NOMO-1 treated with DMSO at 0.1 percent for 48 hours (cell line): ENCODE measurements around the gene MAML1.
A peak's percentile ranks its signal among the peaks of the same experiment; 100 is the strongest.
"Not testable (repeated sequence)": the region's sequence is repeated elsewhere in the genome, so short reads cannot be mapped to it uniquely, and the experiment has no call there.

Source experiments
- DNase-seq: peaks from one replicate; lab custom pipeline; 2025; ENCODE audit not compliant: unreplicated experiment; lab: John Stamatoyannopoulos, UW

Gene MAML1, protein sequence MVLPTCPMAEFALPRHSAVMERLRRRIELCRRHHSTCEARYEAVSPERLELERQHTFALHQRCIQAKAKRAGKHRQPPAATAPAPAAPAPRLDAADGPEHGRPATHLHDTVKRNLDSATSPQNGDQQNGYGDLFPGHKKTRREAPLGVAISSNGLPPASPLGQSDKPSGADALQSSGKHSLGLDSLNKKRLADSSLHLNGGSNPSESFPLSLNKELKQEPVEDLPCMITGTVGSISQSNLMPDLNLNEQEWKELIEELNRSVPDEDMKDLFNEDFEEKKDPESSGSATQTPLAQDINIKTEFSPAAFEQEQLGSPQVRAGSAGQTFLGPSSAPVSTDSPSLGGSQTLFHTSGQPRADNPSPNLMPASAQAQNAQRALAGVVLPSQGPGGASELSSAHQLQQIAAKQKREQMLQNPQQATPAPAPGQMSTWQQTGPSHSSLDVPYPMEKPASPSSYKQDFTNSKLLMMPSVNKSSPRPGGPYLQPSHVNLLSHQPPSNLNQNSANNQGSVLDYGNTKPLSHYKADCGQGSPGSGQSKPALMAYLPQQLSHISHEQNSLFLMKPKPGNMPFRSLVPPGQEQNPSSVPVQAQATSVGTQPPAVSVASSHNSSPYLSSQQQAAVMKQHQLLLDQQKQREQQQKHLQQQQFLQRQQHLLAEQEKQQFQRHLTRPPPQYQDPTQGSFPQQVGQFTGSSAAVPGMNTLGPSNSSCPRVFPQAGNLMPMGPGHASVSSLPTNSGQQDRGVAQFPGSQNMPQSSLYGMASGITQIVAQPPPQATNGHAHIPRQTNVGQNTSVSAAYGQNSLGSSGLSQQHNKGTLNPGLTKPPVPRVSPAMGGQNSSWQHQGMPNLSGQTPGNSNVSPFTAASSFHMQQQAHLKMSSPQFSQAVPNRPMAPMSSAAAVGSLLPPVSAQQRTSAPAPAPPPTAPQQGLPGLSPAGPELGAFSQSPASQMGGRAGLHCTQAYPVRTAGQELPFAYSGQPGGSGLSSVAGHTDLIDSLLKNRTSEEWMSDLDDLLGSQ

DNA sequence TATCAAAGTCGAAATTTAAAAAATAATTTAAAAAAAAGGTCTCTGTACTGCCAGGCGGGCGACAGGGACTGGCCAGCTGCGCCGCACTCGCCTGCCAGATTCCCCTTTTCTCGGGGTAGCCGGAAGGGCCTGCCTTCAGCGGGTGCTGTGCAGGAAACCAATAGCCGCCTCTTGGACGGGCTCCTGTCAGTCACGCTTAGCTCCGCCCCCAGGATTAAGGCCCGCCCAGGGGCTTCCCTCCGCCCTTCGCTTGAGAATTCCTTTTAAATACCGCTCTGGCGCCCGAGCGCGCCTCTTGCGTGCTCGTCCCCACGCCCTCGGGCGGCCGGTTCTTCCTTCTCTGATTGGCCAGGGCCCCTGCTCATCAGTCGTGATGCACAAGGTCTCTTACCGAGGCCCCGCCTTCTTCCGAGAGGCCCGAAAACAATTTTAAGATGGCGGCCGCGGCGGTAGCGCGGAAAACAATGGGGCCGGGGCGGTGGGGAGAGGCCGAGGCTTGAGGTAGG is at the start of gene MAML1:
Gene MAML1 (plus strand): TSS at position 411 of the 506 bp plus-strand sequence. CDS start 291 bp downstream, outside the sequence.
- peak; percentile 99 for DNase-seq

DNA sequence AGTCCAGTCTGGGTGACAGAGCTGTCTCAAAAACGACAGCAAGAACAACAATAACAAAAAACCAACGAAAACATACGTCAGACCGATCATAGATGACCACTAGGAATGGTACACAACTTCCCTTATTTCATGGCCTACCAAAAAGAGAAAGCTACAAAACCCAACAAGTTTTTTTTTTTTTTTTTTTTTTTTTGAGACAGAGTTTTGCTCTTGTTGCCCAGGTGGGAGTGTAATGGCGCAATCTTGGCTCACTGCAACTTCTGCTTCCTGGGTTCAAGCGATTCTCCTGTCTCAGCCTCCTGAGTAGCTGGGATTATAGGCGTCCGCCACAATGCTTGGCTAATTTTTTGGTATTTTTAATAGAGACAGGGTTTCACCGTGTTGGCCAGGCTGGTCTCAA is 43.4 kb upstream of the MAML1 start:
- not testable (repeated sequence) for DNase-seq

DNA sequence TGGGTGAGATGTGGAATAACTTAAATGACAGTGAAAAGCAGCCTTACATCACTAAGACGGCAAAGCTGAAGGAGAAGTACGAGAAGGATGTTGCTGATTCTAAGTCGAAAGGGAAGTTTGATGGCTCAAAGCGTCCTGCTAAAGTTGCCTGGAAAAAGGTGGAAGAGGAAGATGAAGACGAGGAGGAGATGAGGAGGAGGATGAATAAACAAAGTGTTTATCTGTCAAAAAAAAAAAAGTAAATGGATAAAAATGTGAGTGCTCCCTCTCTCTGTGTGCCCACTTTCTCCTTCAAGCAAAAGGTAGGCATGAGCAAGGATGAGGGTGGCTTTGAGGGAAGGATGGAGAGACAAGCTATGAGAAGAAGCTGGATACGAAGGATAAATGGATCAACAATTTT is 38.1 kb upstream of the MAML1 start:
- no peak for DNase-seq

DNA sequence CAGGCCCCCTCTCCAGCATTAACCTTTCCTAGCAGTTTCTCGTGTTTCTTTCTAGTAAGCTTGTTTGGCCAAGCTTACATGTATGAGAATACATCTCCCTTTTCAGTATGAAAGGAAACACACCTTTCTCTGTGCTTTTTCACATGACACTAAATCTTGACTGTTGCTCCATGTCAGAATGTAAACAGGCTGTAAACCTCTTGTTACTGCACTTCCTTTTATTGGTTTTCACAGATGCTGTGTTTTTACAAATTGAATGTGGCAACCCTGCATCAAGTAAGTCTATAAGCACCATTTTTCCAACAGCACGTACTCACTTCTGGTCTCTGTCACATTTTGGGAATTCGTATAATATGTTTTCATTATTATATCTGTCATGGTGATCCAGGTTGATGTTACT is 36.0 kb upstream of the MAML1 start:
- DNase-seq: peak; percentile 46

DNA sequence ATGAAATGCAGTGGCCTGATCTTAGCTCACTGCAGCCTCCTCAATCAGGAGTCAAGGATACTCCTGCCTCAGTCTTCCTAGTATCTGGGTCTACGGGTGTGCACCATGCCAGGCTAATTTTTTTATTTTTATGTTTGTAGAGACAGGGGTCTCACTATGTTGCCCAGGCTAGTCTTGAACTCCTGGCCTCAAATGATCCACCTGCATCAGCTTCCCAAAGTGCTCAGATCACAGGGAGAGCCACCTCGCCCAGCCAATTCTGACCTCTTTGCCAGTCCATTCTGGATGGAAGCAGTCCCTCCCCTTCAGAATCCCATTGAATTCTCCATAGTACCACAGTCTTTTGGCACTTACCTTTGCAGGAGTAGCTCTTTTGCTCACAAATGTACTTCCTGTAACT is 35.5 kb upstream of the MAML1 start:
- no peak for DNase-seq

DNA sequence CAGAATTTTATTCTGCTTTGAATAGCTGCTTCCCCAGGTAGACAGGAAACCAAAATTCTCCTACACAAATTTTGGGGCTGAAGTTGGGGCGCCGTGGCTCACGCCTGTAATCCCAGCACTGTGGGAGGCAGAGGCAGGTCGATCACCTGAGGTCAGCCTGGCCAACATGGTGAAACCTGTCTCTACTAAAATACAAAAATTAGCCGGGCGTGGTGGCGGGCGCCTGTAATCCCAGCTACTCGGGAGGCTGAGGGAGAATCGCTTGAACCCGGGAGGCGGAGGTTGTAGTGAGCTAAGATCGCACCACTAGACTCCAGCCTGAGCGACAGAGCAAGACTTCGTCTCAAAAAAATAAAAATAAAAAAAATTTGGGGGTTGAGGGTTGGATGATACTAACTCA is 35.1 kb upstream of the MAML1 start:
- DNase-seq: not testable (repeated sequence)

DNA sequence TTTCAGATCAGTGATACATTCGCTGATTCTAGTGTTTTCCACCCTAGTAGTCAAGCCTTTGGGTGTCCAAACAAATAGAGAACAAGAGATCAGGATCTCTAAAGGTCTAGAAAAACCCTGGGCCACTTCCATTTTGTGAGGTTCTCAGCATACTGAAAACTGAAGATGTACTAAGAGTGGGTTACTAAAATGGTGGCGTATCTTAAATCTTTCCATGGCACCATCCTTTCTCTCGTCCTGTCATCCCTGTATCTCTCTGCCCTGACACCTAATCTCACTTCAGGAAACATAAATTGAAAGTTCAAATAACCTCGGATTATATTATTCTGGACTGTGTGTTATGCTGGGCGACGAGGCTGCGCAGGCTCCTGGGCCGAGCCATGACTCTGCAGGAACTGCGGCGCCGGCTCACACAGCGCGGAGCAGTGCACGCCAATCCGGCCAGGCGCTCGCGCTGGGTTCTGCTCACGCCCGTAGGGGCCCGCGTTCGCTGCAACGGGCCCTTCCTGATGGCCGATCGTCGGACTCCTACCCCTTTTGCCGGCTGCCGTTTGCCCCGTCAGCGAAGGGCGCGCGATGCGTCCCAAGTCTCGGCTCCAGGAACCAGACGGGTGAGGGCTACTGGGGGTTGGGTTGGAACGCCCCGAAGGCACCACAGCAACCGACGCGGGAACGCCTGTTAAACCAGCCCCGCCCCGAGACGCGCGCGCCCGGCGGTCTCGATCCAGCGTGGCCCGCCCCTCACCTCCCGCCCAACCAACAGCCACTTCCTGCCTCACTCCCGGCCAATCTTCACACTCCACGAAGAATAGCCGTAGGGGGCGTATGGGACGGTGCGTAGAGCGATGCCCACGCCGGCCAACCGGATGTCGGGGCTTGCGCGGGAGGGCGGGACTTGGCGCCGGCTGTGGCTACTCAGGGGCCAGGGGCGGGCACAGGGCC is 34.4 kb upstream of the MAML1 start:
- peak; percentile 98 for DNase-seq

DNA sequence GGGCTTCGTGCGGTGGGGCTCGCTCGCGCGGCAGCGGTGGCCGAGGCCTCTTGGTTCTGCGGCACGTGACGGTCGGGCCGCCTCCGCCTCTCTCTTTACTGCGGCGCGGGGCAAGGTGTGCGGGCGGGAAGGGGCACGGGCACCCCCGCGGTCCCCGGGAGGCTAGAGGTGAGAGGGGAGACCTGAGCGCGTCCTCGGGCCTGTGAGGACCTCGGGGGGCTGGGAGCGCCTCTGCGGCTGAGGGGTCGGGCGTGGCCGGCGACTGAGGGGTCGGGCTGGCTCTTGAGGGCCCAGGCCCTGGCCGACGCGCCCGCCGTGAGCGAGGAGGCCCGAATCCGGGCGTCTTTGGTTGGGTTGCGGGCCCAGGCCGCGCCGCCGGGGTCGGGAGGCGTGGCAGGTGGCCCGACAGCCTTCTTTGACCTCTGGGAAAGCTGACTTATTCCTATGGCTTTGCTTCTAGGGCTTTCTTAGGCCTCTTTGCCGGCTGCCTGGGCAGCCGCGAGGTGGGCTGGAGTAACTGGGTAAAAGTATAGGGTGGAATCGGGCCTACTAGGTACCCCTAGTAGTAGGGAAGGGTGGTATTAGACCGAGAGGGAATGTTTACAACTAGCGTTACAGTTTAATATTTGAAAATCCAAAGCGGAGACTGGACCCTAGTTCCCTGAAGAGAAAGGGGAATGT is 33.5 kb upstream of the MAML1 start, which contains the start of gene CANX:
Gene CANX (plus strand): TSS at position 33 of the 681 bp plus-strand sequence. CDS start 6,715 bp downstream, outside the sequence.
- DNase-seq: peak; percentile 30

DNA sequence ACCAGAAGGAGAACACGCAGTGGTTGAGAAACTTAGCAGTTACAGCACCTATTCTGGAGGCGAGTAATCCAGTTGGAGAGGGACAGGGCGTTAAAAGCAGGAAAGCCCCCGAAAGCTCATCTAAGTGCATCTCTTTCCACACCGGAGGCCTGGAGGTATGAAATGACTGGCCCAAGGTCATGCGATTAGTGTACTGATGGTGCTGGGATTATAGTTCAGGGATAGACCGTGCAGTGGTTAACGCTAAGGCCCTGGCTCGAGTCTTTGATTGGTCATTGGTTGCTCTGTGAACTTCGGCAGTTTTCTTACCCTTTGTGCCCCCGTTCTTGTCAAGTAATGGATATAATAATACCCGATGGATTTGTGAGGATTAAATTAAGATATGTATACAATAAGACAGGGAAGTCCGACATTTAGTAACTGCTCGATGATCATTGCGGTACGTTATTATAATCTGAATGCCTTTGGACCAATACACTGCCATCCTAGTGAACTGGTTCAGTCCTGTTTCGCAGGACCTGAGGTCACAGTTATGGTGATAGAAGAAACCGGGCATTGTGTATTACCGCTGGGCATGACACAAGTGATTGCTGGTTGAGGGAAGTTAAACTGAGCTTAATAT is 32.9 kb upstream of the MAML1 start:
- peak; percentile 47 for DNase-seq

DNA sequence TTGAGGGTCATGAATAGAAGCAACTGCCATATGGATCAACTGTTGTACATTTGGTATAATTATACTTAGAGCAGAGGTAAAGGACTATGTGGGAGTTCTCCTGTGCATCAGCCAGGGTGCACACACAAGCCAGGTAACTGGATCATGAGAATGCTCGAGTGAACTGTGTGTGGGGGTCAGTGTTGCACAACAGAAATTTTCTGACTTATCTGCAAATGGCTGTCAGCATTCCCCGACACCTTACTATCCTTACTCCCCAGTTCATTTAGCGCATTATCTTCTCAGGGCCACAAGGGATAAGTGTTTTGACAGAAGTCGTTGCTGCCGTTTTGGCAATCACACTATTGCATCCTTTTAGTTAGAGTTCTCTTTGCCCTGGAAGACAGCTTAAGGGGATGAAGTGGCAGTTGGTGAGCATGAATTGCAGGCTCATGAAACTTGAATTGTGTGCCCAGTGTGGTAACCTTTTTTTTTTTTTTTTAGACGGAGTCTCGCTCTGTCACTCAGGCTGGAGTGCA is 32.2 kb upstream of the MAML1 start:
- no peak for DNase-seq

DNA sequence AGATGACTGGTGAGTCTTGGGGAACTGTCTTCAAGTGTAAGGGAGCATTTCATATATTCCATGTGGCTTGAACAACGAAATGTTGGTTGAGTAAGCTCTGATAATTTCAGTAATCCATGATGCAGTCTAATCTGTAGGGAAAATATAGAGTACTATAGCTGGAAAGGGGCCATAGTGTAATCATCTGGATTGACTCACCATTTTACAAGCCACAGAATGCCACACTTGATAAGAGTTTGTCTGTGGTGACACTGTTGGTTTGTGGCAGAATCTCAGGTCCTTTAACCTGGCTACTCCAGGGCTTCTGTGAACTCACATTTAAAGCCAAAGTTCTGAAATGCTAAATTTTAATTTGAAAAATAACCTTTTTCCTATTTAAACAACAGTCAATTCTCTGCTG is 16.3 kb upstream of the MAML1 start:
- no peak for DNase-seq

DNA sequence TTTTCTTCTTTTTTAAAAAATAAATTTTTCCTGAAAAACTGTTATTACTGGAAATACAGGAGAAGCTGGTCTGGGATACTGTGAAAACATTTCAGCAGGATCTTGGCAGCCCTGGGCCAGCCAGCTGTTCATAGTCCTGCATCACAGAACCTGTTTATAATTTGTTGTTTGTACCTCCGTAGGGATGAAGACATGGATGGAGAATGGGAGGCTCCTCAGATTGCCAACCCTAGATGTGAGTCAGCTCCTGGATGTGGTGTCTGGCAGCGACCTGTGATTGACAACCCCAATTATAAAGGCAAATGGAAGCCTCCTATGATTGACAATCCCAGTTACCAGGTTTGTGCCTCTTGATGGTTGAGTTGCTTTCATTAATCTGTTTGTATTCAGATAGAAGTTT is 12.4 kb upstream of the MAML1 start:
- no peak for DNase-seq

DNA sequence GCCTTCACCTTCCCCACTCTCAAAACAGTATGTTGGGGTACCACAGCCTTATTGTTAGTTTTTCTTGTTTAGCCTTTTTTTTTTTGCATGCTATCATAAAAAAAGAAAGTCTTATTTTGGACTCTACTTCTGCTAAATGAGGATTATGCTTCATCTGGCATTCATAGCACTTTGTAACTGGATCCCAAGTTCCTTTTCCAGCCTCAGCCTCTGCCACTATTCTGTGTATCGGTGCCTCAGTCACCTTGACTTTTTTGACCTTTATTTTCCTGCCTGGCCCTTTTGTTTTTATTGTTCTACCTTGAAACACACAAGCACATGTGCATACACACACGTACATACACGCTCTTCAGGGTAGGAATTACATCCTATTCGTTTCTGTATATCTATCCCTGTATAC is 8.5 kb upstream of the MAML1 start:
- DNase-seq: no peak

DNA sequence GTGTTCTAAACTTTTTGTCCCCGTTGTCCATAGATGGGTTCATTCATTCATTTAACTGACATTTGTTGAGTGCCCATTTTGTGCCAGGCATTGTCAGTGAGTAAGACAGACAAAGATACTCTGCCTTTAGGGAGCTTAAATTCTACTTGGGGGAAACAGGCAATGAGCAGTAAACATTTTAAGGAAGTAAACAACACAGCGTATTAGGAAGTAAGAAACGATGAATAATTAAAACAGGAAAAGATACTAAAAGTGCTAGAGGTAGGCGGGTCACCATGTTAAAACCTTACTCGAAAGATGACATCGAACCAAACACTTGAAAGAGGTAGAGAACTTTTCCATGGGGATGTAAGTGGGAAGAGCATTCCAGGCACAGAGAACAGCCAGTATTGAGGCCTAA is 5.5 kb upstream of the MAML1 start:
- DNase-seq: no peak

DNA sequence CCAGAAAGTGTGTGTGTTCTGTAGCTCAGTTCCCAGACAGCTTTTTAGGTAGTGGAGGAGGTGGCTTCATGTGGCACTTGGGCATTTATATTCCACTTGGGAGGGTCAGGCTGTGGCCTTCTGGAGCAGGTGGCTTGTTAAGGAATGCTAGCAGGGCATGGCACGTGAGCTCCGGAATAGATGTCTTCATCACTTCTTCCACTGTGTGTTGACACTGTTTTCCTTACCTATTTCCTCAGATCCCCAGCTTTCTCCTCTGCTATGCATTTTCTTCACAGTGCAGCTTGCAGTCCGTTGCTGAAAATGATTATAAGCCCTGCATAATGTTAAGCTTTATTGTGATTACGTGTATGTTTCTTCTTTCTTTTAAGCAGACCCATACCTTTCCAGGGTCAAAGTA is 3.3 kb upstream of the MAML1 start:
- no peak for DNase-seq

DNA sequence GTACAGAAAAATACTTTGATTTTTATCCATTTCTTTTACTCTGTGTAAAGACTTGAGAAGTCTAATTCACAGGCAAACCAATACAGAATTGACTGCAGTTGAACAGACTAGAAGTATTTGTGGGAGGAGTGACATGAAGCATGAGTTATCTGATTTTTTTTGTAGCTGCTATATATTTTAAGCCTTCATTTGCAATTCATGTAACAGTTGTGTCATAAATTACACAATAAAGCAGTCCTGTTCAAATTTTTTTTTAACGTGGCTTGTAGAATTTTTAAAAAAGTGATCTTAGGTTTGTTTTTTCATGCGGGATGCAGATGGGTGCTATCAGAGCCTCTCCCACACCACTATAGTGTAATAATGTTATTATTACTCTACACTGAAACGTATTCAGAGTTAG is 2.9 kb upstream of the MAML1 start:
- no peak for DNase-seq

DNA sequence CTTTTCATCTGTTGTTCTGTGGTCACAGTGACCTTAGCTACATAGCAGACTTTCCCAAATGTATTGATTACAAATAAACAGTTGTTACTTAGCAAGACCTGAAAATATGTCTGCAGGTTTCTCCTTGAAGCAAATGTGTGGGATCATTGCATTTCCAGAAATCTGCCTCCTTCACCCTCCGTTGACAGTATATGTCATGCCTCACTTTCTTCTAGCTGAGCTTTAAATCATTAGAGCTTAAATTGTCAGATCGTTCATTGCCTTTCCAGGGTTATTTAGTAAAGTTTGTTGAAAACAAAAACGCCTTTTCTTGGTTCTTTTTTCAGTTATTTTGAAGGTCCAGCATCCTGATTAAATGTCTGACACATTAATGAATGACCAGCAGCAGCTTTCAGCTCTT is 2.3 kb upstream of the MAML1 start:
- no peak for DNase-seq

DNA sequence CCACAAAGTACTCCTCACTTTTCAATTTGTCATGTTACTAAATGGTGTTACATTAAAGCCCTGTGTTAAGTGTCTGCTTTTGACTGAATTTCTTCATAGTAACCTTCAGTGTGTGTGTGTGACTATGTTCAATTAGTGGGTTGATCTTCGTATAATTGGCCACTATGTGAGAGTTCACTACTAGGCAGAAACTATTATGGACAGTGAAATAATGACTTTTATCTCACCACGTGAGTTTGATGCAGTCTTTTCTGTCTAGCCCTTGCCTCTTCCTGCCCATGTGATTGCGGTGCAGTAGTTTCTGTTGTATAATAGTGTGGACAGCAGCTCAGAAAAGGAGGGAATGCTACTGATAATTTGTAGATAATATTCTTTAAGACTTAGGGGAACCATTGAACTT is 1.8 kb upstream of the MAML1 start:
- peak; percentile 40 for DNase-seq

DNA sequence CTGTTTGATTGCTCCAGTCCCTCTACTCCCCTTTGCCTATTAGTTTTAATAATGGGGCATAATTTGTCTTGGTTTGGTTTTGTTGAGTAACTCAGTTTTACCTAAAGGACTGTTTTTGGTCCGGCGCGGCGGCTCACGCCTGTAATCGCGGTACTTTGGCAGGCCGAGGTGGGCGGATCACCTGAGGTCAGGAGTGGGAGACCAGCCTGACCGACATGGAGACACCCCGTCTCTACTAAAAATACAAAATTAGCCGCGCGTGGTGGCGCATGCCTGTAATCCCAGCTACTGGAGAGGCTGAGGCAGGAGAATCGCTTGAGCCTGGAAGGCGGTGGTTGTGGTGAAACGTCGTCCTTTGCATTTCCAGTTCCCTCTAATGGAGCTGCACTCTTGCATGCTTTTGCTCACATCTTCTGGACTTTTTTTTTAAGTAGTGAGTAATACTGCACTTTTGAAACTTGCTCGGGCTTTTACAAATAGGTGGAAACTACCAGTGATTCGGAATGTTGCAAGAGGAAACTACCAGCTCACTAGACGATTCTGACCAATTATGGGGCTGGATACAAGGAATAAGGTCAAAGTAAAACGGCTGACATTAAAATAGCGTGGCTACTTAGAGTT is 721 bp upstream of the MAML1 start:
- peak; percentile 93 for DNase-seq
